H9 (cell line): Measurements from ENCODE around the gene FBRSL1. TPM values are rescaled to one million over a fixed set of nuclear protein-coding genes. Genes with fewer than 3 reads are reported as not detected.

Experiments
- DNase-seq: peaks from one replicate; pipeline ENCODE4 v3.0.0-alpha.2; 2017
- H2AFZ ChIP-seq: one replicate; pipeline ENCODE4 v1.6.1; 2013; ENCODE audit warnings: mild to moderate bottlenecking, low read length, control low read depth, moderate library complexity
- H2AK5ac ChIP-seq: 2 replicates; pipeline ENCODE4 v1.6.1; 2013; ENCODE audit warnings: low read length, control low read depth, mixed read lengths; ENCODE audit not compliant: insufficient read length
- H2BK120ac ChIP-seq: one replicate; pipeline ENCODE4 v1.6.1; 2013; ENCODE audit warnings: low read depth, mild to moderate bottlenecking, low read length, control low read depth, inconsistent platforms; ENCODE audit not compliant: poor library complexity, severe bottlenecking
- H2BK12ac ChIP-seq: 2 replicates; pipeline ENCODE4 v1.6.1; 2013; ENCODE audit warnings: low read length, control low read depth, mixed read lengths, low read depth; ENCODE audit not compliant: insufficient read length
- H2BK15ac ChIP-seq: 2 replicates; pipeline ENCODE4 v1.6.1; 2013; ENCODE audit warnings: low read depth, low read length, control low read depth
- H2BK20ac ChIP-seq: one replicate; pipeline ENCODE4 v1.6.1; 2013; ENCODE audit warnings: low read depth, mild to moderate bottlenecking, low read length, control low read depth, inconsistent platforms; ENCODE audit not compliant: poor library complexity, severe bottlenecking
- H2BK5ac ChIP-seq: 2 replicates; pipeline ENCODE4 v1.6.1; 2013; ENCODE audit warnings: low read length, control low read depth, mixed read lengths; ENCODE audit not compliant: insufficient read length
- H3K14ac ChIP-seq: 2 replicates; pipeline ENCODE4 v1.6.1; 2013; ENCODE audit warnings: low read length, control low read depth; ENCODE audit not compliant: insufficient read depth
- H3K18ac ChIP-seq: 2 replicates; pipeline ENCODE4 v1.6.1; 2013; ENCODE audit warnings: low read depth, mild to moderate bottlenecking, mixed read lengths, low read length, control low read depth; ENCODE audit not compliant: insufficient read length
- H3K23ac ChIP-seq: 2 replicates; pipeline ENCODE4 v1.6.1; 2013; ENCODE audit warnings: low read length, control low read depth, mixed read lengths, low read depth; ENCODE audit not compliant: insufficient read length
- H3K23me2 ChIP-seq: 2 replicates; pipeline ENCODE4 v1.6.1; 2013; ENCODE audit warnings: low read depth, mild to moderate bottlenecking, mixed read lengths, low read length, control low read depth; ENCODE audit not compliant: insufficient read length, poor library complexity, severe bottlenecking
- H3K27ac ChIP-seq: 2 replicates; pipeline ENCODE4 v1.5.1; 2013; ENCODE audit warnings: low read length, control low read depth, mixed read lengths, low read depth; ENCODE audit not compliant: insufficient read length
- H3K27me3 ChIP-seq: 2 replicates; pipeline ENCODE4 v1.6.1; 2013; ENCODE audit warnings: low read length, control low read depth, inconsistent platforms; ENCODE audit not compliant: insufficient read depth
- H3K4ac ChIP-seq: 2 replicates; pipeline ENCODE4 v1.6.1; 2013; ENCODE audit warnings: low read depth, mild to moderate bottlenecking, control low read depth, inconsistent platforms, low read length, moderate library complexity
- H3K4me1 ChIP-seq: 2 replicates; pipeline ENCODE4 v1.6.1; 2013; ENCODE audit warnings: low read length, control low read depth, inconsistent platforms; ENCODE audit not compliant: insufficient read depth
- H3K4me2 ChIP-seq: 2 replicates; pipeline ENCODE4 v1.6.1; 2013; ENCODE audit warnings: low read length, control low read depth, mixed read lengths; ENCODE audit not compliant: insufficient read length, insufficient read depth
- H3K56ac ChIP-seq: 2 replicates; pipeline ENCODE4 v1.6.1; 2013; ENCODE audit warnings: low read depth, mild to moderate bottlenecking, mixed read lengths, low read length, control low read depth; ENCODE audit not compliant: insufficient read length
- H3K79me1 ChIP-seq: 2 replicates; pipeline ENCODE4 v1.6.1; 2013; ENCODE audit warnings: low read depth, mild to moderate bottlenecking, moderate library complexity, low read length, control low read depth, inconsistent platforms; ENCODE audit not compliant: insufficient read depth, poor library complexity, severe bottlenecking
- H3K79me2 ChIP-seq: 2 replicates; pipeline ENCODE4 v1.6.1; 2013; ENCODE audit warnings: low read length, control low read depth, inconsistent platforms; ENCODE audit not compliant: insufficient read depth
- H3K9ac ChIP-seq: 2 replicates; pipeline ENCODE4 v1.6.1; 2013; ENCODE audit warnings: low read length, control low read depth, mixed read lengths; ENCODE audit not compliant: insufficient read length; ENCODE audit errors: extremely low read depth
- H3K9me3 ChIP-seq: one replicate; pipeline ENCODE4 v1.6.1; 2013; ENCODE audit warnings: low read depth, low read length, inconsistent platforms; ENCODE audit not compliant: control insufficient read depth
- H3T11ph ChIP-seq: one replicate; pipeline ENCODE4 v1.6.1; 2013; ENCODE audit warnings: mild to moderate bottlenecking, low read length, control low read depth, inconsistent platforms
- H4K20me1 ChIP-seq: one replicate; pipeline ENCODE4 v1.6.1; 2013; ENCODE audit not compliant: control insufficient read depth, insufficient read length, insufficient read depth
- H4K5ac ChIP-seq: 2 replicates; pipeline ENCODE4 v1.6.1; 2013; ENCODE audit warnings: low read depth, mild to moderate bottlenecking, mixed read lengths, low read length, control low read depth; ENCODE audit not compliant: insufficient read length
- H4K8ac ChIP-seq: replicated peaks from 2 replicates; pipeline ENCODE4 v1.6.1; 2013; ENCODE audit warnings: low read length, control low read depth, mixed read lengths, low read depth; ENCODE audit not compliant: insufficient read length
- H4K91ac ChIP-seq: 2 replicates; pipeline ENCODE4 v1.6.1; 2013; ENCODE audit warnings: low read depth, mild to moderate bottlenecking, moderate library complexity, mixed read lengths, low read length, control low read depth; ENCODE audit not compliant: insufficient read length
- H3K27ac Mint-ChIP-seq, 3 experiments: 2 replicates in 2 of 3; 3 replicates in 1 of 3; pipeline ENCODE4 v1.8.0; 2020 to 2021; ENCODE audit warnings: mixed read lengths in 3 of 3, mild to moderate bottlenecking in 1 of 3, moderate library complexity in 1 of 3
- H3K27me3 Mint-ChIP-seq: 2 replicates; pipeline ENCODE4 v1.8.0; 2021; ENCODE audit warnings: low read depth, mild to moderate bottlenecking, moderate library complexity, mixed read lengths
- H3K36me3 Mint-ChIP-seq, 3 experiments: 2 replicates in 2 of 3; 3 replicates in 1 of 3; pipeline ENCODE4 v1.8.0; 2020 to 2021; ENCODE audit warnings: low read depth in 3 of 3, mixed read lengths in 3 of 3; ENCODE audit not compliant: insufficient read depth in 1 of 3
- H3K4me1 Mint-ChIP-seq, 2 experiments: 2 replicates each; pipeline ENCODE4 v1.8.0; 2020; ENCODE audit warnings: mixed read lengths in 2 of 2
- H3K4me3 Mint-ChIP-seq, 2 experiments: 2 replicates in 1 of 2; 3 replicates in 1 of 2; pipeline ENCODE4 v1.8.0; 2020 to 2021; ENCODE audit warnings: mild to moderate bottlenecking in 2 of 2, mixed read lengths in 2 of 2, moderate library complexity in 1 of 2
- H3K9me3 Mint-ChIP-seq, 2 experiments: 2 replicates in 1 of 2; 3 replicates in 1 of 2; pipeline ENCODE4 v1.8.0; 2020; ENCODE audit warnings: mild to moderate bottlenecking in 2 of 2, mixed read lengths in 2 of 2, moderate library complexity in 1 of 2
- WGBS: extraction: QIAGEN DNeasy Blood & Tissue Kit; methylation state at CpG from one replicate; pipeline ENCODE4 v1.1.7; 2013; ENCODE audit warnings: missing lambda C conversion rate, low lambda C conversion rate, mixed read lengths; ENCODE audit not compliant: insufficient read length; ENCODE audit errors: extremely low coverage; 5-methylcytosine and 5-hydroxymethylcytosine counted together
- total RNA-seq: library from RNA; stranded (reverse); gene quantifications from 2 replicates; pipeline ENCODE4 v1.2.1, GENCODE V29; 2021
- TF ChIP-seq, protein P1 (sequence below): fragments of 200-600 bp; sonication (generic); conservative IDR thresholded peaks from 3 replicates; pipeline ENCODE4 v1.8.0; 2021; ENCODE audit warnings: antibody characterized with exemption, mild to moderate bottlenecking

Gene FBRSL1
- total RNA-seq, 1 experiment from 2014 or later, result 90.8 TPM

DNA sequence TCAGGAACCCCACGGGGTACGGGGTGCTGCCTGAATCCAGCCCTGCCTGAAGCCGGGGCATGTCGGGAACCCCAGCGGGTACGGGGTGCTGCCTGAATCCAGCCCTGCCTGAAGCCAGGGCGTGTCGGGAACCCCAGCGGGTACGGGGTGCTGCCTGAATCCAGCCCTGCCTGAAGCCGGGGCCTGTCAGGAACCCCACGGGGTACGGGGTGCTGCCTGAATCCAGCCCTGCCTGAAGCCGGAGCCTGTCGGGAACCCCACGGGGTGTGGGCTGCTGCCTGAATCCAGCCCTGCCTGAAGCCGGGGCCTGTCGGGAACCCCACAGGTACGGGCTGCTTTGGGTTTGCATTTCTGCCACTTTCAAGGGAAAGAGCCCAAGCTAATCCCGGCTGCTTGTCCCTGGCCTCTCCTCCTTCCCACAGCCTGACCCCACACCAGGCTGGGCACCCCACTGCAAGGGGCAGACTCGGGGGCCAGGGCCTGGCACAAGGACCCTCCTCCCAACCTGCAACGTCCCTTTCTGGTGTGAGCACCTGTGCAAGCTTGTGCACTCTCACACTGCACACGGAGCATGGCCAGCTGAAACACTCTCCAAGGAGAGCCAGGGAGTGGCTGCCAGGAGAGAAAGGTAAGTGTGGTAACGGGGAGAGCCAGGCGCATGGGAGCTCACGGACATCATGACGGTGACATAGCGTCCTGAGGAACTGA lies 5.6 kb upstream of the FBRSL1 start:
- Histone ChIP-seq H4K91ac (no peak overlapping the region), H3K18ac (no peak overlapping the region), H3K23ac (no peak overlapping the region), H2BK20ac (no peak overlapping the region), H3K79me1 (no peaks in the 10 kb centered on the region), H3K14ac (no peak overlapping the region), H3K9ac (no peak overlapping the region), H2AFZ (no peak overlapping the region), H2BK15ac (no peak overlapping the region), H3K56ac (no peak overlapping the region), H3T11ph (no peak overlapping the region), H3K4ac (no peak overlapping the region), H3K79me2 (no peaks in the 10 kb centered on the region), H3K4me1 (no peaks in the 10 kb centered on the region; the same call in 1 of the 2 replicates), H2BK120ac (no peak overlapping the region), H4K20me1 (no peaks in the 10 kb centered on the region), H4K8ac (no peak overlapping the region), H3K27ac (no peak overlapping the region), H3K9me3 (no peaks in the 10 kb centered on the region), H3K4me2 (no peak overlapping the region), H3K27me3 (peaks cover 33% of the 10 kb centered on the region; the same call in 1 of the 2 replicates), H2AK5ac (no peak overlapping the region), H2BK12ac (no peak overlapping the region), H4K5ac (no peak overlapping the region), H3K23me2 (no peaks in the 10 kb centered on the region), H2BK5ac (no peak overlapping the region)
- Mint-ChIP-seq H3K4me3 (no peak overlapping the region), H3K27me3 (peaks cover 94% of the 10 kb centered on the region), H3K36me3 (no peaks in the 10 kb centered on the region; a peak in 2 of 7 replicates), H3K4me1 (peaks cover 6 to 13% of the 10 kb centered on the region in 2 experiments), H3K27ac (no peak overlapping the region), H3K9me3 (no peaks in the 10 kb centered on the region)
- TF ChIP-seq, protein P1, sequence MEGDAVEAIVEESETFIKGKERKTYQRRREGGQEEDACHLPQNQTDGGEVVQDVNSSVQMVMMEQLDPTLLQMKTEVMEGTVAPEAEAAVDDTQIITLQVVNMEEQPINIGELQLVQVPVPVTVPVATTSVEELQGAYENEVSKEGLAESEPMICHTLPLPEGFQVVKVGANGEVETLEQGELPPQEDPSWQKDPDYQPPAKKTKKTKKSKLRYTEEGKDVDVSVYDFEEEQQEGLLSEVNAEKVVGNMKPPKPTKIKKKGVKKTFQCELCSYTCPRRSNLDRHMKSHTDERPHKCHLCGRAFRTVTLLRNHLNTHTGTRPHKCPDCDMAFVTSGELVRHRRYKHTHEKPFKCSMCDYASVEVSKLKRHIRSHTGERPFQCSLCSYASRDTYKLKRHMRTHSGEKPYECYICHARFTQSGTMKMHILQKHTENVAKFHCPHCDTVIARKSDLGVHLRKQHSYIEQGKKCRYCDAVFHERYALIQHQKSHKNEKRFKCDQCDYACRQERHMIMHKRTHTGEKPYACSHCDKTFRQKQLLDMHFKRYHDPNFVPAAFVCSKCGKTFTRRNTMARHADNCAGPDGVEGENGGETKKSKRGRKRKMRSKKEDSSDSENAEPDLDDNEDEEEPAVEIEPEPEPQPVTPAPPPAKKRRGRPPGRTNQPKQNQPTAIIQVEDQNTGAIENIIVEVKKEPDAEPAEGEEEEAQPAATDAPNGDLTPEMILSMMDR, result no peak
- DNase-seq, result no peak
- no CpG with 5 or more reads among the region's 28 CpGs for WGBS
